GM12801 (cell line): Measurements from ENCODE around the gene EFNA2.

Experiments used
- TF ChIP-seq, protein P1 (sequence below): IDR thresholded peaks from one replicate; pipeline ENCODE4 v1.5.1; 2011; ENCODE audit warnings: control low read depth; ENCODE audit not compliant: insufficient read length; ENCODE audit errors: extremely low read depth

The EFNA2 gene

DNA sequence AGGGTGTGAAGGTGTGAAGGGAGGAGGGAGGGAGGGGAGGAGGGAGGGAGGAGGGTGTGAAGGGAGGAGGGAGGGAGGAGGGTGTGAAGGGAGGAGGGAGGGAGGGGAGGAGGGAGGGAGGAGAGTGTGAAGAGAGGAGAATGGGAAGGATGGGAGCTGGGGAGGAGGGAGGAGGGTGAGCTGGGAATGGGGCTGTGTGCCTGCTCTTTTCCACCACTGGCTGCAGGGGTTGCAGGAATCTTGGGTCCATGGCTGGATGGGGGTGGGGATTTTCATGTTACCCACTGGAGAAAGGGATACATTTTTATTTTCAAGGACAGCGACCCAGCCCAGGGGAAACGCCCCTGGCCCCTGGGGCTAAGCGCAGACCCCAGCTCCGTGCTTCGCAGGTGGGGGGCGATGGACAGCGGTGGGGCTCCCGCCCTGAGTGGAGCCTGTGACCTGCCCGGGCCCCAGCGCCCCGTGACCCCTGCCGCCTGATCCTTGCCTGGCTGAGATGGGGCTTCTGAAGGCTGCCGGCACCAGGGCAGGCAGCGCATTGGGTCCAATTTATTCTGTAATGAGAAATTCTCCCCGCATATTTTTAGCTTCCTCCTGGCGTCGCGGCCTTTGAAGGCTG lies 3.0 kb upstream of the EFNA2 start:
- TF ChIP-seq, protein P1, sequence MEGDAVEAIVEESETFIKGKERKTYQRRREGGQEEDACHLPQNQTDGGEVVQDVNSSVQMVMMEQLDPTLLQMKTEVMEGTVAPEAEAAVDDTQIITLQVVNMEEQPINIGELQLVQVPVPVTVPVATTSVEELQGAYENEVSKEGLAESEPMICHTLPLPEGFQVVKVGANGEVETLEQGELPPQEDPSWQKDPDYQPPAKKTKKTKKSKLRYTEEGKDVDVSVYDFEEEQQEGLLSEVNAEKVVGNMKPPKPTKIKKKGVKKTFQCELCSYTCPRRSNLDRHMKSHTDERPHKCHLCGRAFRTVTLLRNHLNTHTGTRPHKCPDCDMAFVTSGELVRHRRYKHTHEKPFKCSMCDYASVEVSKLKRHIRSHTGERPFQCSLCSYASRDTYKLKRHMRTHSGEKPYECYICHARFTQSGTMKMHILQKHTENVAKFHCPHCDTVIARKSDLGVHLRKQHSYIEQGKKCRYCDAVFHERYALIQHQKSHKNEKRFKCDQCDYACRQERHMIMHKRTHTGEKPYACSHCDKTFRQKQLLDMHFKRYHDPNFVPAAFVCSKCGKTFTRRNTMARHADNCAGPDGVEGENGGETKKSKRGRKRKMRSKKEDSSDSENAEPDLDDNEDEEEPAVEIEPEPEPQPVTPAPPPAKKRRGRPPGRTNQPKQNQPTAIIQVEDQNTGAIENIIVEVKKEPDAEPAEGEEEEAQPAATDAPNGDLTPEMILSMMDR, result no peak

DNA sequence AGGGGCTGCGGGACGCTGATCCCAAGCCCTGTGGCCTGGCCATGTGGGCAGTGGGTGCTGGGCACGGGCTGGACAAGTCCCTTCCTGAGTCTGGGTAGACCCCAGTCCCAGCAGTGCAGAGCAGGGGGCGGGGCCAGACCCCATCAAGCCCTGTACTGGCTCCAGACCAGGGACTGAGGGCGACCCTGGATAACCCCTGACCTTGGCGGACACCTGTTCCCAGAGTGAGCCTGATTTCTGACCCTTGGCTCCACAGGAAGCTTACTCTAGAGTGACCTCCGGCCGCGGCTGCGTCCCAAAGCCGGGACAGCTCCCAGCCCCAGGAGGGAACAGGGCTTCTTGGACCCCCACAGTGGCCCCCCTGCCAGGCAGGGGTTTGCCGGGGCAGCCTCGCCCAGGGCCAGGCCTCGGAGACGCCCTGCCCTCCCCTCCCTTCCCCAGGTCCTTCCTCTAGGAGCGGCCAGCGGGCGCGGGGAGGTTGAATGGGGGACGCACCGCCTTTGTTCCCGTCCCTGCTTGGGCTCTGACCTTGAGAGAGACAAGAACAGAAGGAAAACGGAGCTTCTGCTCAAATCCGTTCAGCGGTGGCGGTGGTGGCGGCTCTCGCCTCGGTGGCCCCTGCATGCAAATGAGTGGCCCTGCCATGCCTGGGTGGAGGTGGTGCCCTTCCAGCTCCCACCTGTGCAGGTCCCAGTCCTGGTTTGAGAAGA lies 2.3 kb upstream of the EFNA2 start:
- TF ChIP-seq, protein P1, result no peak

DNA sequence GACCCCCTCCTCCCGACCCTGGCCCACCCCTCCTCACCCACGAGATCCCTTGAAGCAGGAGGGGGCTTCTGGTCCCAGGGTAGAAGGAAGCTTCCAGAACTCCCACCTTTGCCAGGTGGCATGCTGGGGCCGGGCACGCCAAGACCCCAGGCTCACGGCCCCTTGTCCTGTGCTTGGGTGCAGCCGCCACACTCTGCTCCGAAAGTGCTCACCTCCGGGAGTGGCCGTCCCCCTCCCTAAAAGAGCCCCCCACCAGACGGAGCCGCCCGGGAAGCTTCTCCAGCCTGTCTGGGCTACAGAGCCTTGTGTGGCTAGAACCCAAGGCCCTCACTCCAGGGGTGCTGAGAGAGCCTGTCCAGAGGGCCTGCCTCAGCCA lies 1.8 kb upstream of the EFNA2 start:
- TF ChIP-seq, protein P1, result no peak

DNA sequence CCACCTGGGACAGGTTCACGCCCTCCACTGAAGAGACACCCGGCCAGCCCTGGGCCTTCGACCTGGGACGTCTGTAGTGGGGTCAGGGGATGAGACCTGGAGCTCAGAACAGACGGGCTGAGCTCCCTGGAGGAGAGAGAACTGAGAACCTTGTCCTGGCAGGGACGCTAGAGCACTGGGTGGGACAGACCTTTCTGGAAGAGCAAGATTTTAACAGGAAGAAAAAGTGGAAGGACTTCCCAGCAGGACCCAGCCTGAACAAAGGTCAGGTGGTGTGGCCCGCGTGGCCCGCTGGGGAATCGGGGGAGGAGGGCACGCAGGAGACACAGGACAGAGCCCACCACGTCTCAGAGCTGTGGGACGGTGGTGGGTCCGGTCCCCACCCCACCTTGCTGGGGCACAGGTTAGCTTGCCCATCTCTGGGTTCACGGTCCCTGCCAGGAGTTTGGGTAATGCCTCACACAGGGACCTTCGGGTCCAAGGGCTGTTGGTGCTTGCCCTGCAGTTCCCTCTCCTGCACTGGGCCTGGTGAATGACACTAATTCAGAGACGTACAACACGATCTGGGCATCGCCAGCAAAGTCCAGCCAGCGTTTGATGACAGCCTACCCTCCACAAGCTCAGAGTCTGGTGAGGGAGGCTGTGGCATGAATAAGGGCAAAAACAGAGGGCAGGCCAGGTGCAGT lies 1.2 kb upstream of the EFNA2 start:
- TF ChIP-seq, protein P1, result no peak

DNA sequence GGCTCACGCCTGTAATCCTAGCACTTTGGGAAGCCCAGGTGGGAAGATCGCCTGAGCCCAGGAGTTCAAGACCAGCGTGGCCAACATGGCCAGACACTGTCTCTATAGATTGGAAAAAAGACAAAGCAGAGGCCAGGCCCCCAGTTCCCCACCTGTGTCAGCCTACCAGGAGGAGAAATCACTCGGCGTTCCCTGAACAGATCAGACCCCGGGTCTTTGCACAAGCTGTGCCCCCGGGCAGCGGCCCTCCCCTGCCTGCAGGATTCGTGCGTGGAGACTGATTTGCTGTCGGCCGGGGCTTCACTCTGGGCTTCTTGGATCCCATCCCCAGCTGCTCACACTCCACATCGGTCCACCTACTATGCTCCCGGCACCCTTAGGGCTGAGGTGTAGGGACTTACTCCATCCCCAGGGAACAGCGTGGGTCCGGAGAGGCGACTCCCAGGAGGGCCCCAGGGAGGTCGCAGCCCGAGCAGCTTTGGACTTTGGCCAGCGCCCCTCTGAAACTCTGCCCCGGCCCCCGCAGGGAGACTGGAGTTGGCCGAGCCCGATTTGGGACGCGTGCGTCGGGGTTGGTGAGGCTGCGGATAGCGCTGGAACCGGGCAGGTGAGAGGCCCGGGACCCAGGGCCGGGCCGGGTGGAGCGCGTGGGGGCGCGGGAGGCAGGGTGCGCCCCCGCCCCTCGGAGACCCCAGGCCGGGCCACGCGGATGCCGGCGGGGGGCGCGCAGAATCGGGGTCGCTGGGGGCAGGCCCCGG lies 515 bp upstream of the EFNA2 start:
- TF ChIP-seq, protein P1, result no peak

DNA sequence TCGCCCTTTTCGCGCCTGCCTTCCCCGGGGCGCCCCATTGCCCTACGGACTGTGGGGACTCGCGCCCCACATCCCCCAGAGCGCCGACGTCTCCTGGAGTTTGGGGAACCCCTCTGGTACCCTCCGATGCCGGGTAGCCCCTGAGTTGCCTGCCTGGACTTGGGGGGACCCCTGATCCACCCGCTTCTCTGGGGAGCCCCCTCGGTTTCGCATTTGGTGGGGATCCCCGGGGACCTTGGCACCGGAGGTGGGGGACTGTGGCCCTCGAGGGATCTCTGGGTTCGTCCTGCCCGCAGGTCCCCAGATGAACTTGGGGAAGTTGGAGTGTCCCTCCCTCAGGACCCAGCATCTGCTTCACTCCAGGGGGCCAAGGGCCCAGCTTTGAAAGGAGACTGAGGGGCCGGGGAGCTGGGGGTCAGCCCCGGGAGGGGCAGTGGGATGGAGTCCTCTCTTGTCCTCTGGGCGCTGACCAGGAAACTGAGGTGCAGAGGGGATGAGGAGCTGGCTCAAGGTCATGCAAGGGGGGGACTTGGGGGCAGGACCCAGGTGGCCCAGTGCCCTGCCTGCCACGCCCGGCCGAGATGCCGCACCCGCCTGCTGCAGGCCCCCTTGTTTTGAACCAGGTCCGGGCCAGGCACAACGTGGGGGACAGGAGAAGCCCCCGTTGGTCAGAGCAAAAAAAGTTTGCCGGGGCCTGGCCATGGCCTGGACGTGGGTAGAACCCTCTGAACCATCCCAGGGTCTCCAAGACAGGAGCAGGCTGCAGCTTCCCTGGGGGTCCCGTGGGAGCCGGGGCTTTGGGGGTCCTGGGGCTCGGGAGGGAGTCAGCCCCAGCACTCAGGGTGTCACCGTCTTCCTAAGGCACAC lies 1.0 kb downstream of the EFNA2 start:
- TF ChIP-seq, protein P1, result no peak
